LoVo (cell line): ENCODE results near the gene ARHGAP19.
"Not testable (repeated sequence)": the region's sequence is repeated elsewhere in the genome, so short reads cannot be mapped to it uniquely, and the experiment has no call there.

Experiments used
- DNase-seq: peaks from one replicate; pipeline ENCODE4 v3.0.0-alpha.2; 2016; ENCODE audit warnings: low spot score

ARHGAP19 gene

DNA sequence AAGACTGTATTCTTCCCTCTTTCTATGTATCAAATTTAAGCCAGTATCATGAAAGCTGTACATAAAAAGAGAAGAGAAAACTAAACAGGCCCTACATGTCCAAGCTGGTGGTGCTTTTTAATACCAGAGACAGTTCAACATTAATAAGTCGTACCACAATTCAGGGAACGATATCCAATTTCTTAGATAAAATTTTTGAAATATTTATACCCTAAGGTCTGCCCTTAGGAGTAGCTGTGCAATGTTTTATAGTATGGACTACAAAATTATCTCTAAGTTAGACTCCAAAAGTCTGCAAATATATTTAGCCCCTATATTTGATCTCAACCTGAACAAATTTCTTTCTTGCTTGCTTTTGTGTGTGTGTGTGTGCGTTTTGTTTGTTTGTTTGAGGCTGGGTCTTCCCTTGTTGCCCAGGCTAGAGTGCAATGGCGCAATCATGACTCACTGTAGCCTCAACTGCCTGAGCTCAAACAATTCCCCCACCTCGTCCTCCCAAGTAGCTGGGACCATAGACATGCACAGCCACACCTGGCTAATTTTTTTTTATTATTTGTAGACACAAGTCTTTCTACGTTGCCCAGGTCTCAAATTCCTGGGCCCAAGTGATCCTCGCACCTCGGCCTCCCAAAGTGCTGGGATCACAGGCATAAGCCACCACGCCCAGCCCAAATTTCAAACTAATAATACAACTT, 13.2 kb downstream of the ARHGAP19 start:
- no peak for DNase-seq

DNA sequence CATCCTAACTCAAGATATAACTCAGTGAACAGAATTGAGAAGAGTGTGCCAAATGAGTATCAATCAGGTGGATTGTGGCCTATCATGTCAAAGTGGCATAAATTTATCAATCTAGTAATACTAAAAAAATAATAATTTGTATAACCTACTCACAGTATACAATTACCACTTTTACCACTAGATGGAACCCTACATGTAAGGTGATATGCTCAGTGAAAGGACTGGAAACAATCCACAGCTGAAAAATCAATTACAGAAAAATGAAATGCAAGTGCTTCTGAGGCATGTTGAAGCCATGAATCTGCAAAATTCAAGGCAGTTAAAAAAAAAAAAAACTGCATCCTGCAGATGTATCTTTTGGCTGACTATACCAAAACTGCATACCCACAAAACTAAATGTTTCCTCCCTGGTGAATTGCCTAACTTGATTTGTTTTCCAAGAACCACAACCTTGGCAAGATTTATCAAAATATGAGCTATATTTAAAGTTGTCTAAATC, 13.9 kb downstream of the ARHGAP19 start:
- DNase-seq = peak; percentile 46

DNA sequence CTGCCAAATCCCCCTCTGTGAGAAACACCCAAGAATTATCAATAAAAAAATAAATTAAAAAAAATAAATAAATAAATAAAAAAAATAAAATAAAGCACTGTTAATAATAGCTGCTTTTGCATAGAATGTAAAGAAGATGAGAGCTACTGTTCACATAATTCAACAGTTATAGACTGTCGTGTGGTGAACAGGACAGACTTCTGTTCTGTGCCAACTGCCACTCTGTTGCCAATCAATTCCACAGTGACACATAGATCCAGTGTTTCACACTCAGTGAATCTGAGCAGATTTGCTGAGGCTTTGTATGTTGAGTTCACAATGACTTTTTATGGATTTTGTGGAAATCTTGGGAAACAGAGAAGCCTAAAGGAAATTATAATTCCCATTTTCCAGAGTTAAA, 14.9 kb downstream of the ARHGAP19 start:
- no peak for DNase-seq

DNA sequence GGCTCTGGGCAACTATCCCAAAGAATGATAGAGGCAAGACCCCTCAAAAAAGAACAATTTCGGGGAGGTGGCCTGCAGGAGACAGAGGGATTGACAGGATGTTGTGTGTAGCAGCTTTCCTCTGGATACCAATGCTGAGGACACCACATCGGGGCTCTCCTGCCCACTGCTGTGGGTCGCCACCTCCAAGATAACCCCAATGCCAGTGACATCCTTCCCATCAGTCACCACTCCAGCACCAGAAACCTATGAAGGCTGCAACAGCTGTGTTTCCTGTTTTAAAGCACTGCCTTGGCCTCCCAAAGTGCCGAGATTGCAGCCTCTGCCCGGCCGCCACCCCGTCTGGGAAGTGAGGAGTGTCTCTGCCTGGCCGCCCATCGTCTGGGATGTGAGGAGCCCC, 17.6 kb downstream of the ARHGAP19 start:
- DNase-seq = no peak

DNA sequence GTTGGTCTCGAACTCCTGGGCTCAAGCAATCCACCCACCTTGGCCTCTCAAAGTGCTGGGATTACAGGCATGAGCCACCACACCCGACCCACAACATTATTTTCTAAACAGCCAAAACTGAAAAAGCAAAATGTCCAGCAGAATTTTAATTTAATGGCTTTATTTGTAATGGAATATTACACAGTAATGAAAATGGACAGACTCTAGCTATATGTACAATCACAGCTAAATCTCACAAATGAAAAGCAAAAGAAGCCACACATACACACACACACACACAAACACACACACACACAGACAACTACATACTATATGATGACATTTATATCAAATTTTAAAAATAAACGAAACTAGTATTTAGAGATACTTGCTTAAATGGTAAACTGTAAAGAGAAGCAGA, 18.7 kb downstream of the ARHGAP19 start:
- DNase-seq = no peak

DNA sequence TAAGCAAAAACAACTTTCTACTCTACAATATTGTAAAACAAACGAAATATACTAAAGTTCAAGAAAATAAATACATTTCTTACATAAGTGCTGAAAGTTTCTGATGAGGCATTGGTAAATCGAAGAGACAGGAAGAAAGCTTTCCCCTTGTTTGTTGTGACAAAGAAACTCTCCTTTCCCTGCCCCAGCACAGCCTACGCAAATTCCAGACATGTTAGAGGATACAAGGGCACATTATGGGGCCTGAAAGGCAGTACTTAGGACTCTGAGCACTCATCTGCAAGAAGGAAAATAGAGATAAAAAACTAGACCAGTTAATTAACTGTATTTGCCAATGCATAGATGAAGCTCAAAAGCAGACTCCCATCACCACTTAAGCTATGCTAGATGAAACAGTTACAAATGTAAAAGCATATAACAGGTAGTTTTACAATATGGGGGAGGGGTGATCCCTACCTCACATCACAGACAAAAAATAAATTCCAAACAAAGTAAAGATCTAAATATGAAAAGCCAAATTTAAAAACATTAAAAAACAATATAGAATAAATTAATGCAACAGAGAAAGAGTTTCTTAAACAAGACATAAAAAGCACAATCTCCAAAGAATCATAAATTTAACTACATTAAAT, 21.8 kb downstream of the ARHGAP19 start:
- no peak for DNase-seq

DNA sequence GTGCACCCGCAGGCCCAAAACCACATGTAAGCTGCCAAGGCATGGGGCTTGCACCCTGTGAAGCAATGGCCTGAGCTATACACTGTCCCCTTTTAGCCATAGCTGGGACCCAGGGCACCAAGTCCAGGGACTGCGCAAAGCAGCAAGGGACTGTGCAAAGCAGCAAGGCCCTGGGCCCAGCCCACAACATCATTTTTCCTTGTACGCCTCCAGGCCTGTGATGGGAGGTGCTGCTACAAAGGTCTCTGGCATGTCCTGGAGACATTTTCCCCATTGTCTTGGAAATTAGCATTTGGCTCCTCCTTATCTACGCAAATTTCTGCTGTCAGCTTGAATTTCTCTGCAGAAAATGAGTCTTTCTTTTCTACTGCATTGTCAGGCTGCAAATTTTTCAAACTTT, 24.8 kb downstream of the ARHGAP19 start:
- no peak for DNase-seq

DNA sequence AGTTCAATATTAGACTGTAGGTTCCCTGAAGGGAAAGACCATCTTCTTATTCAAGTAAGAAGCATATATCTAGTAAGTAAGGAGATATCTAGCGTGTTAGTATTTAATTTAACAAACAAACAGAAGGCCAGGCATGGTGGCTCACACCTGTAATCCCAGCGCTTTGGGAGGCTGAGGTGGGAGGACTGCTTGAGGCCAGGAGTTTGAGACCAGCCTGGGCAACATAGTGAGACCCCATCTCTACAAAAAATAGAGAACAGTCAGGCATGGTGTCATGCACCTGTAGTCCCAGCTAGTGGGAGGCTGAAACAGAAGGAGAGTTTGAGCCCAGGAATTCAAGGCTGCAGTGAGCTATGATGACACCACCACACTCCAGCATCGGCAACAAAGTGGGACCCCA, 27.3 kb downstream of the ARHGAP19 start:
- not testable (repeated sequence) for DNase-seq

DNA sequence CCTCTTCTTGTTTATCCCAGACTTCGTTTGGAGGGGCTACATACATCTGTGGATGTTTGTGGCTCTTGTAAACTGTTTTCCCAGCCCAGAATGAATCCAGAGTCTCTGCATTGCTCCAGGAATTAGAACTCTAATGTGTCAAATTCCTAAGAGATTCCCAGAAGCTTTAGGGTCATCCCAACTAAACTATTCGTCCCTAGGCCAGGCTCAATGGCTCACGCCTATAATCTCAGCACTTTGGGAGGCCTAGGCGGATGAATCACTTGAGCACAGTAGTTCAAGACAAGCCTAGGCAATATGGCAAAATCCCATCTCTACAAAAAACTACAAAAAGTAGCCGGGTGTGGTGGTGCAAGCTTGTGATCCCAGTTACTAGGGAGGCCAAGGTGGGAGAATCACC, 28.5 kb downstream of the ARHGAP19 start:
- DNase-seq = no peak

DNA sequence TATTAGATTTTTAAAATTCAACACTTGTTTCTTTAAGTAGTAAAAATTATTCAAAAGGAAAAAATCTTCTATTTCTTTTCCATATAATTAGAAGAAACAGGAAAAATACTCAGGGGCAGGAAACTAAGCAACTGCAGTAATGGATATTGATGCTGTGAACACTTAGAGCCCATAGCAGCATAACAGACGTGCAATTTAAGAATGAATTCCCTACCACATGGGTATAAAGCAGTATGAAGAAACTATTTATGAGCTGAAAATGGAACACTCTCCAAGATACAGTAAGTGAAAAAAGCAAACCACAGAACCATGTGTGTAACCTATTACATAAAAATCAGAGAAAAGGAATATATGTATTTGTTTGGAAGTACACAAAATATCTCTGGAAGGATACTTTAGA, 30.8 kb downstream of the ARHGAP19 start:
- DNase-seq = no peak

DNA sequence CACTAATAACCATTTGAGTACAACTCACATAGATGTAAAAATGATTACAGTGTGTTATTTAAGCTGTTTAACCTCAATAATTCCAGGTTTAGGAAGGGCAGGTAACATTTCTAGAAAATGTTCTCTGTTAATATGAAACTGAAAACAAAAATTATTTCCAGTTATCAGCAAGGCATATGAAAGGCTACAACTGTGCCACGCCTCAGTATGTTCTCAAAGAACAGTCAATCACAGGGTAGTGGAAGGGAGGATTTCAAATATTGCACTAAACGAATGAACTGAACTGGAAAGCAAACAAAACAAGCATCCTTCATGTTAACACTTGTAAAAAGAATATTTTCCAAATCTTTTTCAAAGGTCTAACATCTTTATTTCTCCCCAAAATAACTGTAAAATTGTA, 31.3 kb downstream of the ARHGAP19 start:
- DNase-seq = no peak

DNA sequence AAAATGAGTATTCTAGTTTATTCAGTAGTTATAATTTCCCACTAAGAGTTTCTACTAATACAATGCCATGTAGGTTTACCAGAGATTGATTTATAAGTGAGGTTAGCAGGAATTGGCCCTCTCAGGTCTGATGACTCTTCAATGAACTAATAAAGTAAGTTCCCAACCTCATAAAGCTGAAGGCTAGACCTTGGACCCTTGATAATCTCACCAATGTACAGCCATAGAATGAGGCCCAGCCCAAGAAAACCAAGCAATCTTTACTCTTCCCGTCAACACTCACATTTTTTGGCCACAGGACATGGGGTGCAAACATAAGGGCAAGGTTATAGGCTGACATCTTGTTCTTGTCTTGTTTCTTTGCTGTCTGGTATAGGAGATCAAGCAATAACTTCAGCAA, 33.3 kb downstream of the ARHGAP19 start:
- DNase-seq = no peak

DNA sequence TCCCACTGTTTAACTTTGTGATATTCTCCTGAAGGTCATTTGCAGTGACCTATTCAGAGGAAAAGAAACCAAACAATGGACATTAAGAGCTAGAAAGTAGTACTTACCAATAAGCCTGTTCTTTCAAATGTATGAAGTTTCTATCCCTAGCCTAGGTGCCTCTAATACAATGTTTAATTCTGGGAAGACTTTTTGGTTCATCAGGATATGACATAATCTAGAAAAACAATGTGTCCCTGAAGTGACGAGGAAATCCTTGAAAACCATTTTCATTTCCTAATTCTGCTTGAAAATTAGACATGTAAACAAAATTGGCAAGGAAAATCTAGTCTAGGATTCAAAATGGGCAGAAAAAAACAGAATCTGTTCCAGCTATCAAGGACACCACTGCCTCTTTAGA, 36.1 kb downstream of the ARHGAP19 start:
- no peak for DNase-seq

DNA sequence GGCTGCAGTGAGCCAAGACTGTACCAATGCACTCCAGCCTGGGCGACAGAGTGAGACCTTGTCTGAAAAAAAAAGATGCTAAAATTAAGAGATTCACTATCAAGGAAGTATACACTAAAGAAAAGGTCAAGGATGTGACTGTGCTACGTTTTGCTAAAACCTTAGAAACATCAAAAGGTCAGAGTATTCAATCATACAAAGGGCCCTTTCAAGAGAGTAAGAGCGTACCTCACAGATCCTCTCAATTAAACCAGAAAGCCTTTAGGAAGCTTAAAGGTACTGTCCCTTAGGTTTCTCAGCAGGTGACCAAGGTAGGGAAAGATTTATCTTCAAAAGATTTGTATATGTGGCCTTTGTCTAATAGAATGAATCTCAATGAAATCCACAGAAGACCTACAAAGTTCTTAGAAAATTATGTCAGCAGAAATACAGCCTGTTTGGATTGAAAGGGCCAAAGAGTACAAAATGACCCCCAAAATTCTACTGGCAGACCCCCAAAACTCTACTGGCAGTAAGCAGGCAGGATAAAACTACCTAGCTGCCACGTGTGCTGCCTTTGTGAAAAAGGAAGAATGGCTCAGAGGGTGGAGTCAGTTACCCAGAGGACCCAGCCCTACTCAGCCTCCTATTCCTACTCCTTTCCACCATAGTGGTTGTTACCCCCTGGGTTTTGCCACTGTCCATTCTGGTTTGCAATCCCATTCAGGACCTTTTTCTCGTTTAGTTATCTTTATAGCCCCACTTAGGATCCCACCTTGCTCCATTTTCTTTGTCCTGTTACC, 36.7 kb downstream of the ARHGAP19 start:
- no peak for DNase-seq

DNA sequence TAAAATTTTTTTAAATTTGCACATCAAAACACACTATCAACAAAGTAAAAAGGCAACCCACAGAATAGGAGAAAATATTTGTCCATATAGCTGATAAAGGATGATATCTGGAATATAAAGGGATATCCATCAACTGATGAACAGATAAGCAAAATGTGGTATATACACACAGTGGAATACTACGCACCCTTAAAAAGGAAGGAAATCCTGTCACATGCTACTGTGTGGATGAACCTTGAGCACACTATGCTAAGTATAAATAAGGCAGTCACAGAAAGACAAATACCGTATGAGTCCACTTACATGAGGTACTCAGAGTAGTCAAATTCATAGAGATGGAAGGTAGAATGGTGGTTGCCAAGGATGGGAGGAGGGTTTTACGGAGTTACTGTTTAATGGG, 37.7 kb downstream of the ARHGAP19 start:
- DNase-seq = no peak

DNA sequence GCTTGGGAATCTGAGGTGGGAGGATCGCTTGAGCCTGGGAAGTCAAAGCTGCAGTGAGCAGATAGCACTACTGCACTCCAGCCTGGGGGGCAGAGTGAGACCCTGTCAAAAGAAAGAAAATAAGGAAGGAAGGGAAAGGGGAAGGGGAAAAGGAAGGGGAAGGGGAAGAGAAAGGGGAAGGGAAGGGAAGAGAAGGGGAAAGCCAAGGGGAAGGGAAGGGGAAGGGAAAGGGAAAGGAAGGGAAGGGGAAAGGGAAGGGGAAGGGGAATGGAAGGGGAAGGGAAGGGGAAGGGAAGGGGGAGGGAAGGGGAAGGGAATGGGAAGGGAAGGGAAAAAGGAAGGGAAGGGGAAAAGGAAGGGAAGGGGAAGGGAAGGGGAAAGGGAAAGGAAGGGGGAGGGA, 41.5 kb downstream of the ARHGAP19 start:
- no peak for DNase-seq

DNA sequence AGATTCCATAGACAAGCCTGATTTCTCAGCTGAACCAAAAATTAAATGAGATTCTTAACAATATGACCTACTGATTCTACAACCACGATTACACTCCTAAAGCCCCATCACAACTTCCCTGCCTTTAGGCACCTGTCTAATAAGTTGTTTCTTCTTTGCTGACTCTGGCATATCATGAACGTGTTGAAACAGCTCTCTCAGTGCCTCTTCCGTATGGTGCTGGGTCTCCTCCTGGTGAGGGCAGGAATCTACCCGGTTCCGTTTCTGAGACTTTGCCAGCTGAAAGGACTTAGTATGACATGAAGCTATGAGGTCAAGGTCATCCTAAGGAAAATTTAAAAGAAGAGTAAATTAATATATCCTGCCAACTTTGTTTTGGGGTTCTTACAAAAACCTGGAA, 48.6 kb downstream of the ARHGAP19 start:
- no peak for DNase-seq

DNA sequence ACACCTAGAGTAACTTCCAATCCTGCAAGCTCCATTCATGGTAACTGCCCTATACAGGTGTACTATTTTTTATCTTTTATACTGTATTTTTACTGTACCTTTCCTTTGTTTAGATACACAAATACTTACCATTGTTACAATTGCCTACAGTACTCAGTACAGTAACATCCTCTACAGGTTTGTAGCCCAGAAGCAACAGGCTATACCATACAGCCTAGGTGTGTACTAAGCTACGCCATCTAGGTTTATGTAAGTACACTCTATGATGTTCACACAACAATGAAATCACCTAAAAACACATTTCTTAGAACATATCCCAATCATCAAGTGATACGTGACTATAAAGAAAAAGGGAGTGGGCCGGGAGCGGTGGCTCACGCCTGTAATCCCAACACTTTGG, 53.6 kb downstream of the ARHGAP19 start:
- no peak for DNase-seq

DNA sequence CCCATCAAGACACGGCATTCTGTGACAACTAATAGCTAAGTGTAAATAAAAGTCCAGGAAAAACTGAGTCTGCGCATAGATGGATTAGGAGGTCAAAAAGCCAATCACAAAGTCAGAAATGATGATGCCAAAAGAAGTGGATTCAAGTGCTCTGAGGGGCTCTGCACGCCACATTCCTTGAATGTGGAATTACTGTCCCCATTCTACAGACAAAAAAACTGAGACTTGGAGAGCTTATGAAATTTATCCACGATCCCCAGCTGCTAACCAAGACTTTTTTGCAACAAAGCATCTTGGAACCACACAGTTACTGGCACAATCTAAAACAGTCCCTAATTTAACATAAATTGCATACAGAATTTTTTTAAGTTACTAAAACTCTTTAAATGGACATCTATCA, 57.1 kb downstream of the ARHGAP19 start:
- DNase-seq = no peak

DNA sequence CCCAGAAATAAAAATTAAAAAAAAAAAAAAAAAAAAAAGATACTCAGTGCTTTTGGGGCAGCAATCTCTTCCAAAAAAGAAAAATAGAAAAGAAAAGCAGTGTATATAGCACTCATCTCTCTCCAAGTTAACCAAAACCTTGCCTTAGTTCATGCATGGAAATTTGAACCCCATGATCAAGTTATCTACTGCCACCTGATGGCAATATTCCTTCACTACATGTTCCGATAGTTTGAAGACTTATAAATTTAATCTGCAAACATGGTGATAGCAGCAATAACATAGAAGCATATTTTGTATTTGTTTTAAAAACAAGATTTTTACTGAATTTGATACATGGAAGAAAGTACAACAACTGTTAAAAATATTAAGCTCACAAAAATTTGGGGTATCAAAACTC, 58.0 kb downstream of the ARHGAP19 start:
- peak; percentile 19 for DNase-seq

DNA sequence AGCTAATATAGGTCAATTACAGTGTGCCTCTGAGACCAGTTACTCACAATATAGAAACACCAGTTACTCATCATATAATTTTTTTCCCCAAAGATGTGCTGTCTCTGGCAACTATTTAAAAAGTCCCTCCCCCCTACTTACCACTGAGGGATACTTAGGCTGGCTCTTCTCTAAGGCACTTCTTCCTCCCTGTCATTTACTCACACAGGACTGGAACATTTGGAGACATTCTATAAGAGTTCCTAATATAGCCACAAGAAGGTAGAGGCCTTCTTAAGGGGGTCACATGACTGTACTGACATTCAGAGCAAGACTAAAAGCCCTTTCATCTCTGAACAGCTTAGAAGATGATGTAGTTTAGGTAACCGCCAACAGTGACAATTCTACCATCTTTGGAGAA, 62.3 kb downstream of the ARHGAP19 start:
- DNase-seq = no peak

DNA sequence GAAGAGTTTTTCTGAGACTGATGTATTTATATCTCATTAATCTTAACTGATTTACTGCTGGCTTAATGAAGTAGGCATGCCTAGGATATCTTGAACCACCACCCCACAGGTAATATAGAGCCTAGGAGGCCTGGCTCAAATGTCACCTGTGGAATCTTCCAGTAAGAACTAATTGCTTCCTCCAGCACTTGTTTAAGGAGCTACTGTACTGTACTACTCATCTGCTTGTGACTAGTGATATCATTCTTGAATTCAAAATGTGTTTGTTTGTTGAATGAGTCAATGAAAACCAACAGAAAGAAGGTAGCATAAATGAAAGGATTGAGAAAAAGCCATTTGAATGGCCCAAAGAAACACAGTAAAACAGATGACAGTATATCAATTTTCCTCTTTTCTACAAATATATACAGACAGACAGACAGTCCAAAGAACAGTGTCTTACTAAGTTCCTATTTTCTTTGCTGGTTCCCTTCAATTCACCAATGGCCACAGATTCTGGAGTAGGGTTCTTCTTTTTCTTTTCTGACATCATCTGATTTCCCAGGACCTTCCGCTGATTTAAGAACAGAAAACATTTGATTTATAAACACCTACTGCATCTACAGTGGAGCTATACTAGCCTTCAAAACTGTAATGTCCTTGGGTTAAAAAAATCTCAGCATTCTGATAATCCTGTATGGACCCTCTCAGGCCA, 63.0 kb downstream of the ARHGAP19 start:
- no peak for DNase-seq

DNA sequence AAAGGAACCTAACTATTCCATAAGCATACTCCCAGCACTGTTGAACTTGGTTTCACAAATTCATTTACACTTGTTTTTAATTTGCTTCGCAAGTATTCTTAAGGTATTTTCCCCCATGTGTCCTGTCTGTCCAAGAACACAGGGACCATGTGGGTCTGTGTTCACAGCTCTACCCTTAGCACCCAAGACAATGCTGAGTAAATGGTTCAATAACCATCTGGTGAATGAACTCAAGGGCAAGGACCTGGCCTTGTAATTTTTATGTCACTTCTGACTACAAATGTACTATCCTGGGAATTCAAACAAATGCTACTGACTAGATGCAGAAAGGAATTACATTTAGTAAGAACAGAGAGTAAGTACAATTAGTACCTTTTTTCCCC, 63.7 kb downstream of the ARHGAP19 start:
- DNase-seq = no peak
